SK-N-SH treated with all-trans-retinoic acid at 6 μM for 48 hours (cell line): ENCODE data around the gene PASK.

Experiments
- ATAC-seq: fragments of 200-7000 bp; cut with Tn5 transposase; 3 replicates; pipeline ENCODE4 v1.9.1; 2020; ENCODE audit warnings: mild to moderate bottlenecking, moderate library complexity
- ARNTL ChIP-seq: fragments of 450-650 bp; formaldehyde crosslinking; IDR thresholded peaks from 2 replicates; pipeline ENCODE4 v1.5.0; 2020; ENCODE audit warnings: low read depth, mild to moderate bottlenecking, moderate library complexity, borderline replicate concordance
- BACH2 ChIP-seq: fragments of 250-450 bp; sonication (Bioruptor Pico); IDR thresholded peaks from 2 replicates; pipeline ENCODE4 v1.9.0; 2021; ENCODE audit warnings: mild to moderate bottlenecking, borderline replicate concordance
- CSDC2 ChIP-seq: fragments of 250-450 bp; sonication (Bioruptor Pico); IDR thresholded peaks from 2 replicates; pipeline ENCODE4 v1.5.0; 2020; ENCODE audit warnings: mild to moderate bottlenecking, moderate library complexity
- ESRRG ChIP-seq: fragments of 250-450 bp; sonication (Bioruptor Pico); IDR thresholded peaks from 2 replicates; pipeline ENCODE4 v1.6.1; 2021; ENCODE audit warnings: mild to moderate bottlenecking
- GLIS3 ChIP-seq: fragments of 250-450 bp; sonication (Bioruptor Pico); IDR thresholded peaks from 2 replicates; pipeline ENCODE4 v1.5.0; 2020; ENCODE audit warnings: mild to moderate bottlenecking, moderate library complexity
- ISL1 ChIP-seq: fragments of 250-450 bp; sonication (Bioruptor Pico); IDR thresholded peaks from 2 replicates; pipeline ENCODE4 v2.1.2; 2022; ENCODE audit warnings: mild to moderate bottlenecking, moderate library complexity
- OSR1 ChIP-seq: fragments of 250-450 bp; sonication (Bioruptor Pico); IDR thresholded peaks from 2 replicates; pipeline ENCODE4 v1.8.0; 2022; ENCODE audit warnings: moderate library complexity, mild to moderate bottlenecking, inconsistent platforms
- SNAI2 ChIP-seq: fragments of 250-450 bp; sonication (Bioruptor Pico); IDR thresholded peaks from 2 replicates; pipeline ENCODE4 v1.5.0; 2020; ENCODE audit warnings: mild to moderate bottlenecking, moderate library complexity
- TCF4 ChIP-seq: fragments of 250-450 bp; sonication (Bioruptor Pico); IDR thresholded peaks from 2 replicates; pipeline ENCODE4 v1.8.0; 2021; ENCODE audit warnings: mild to moderate bottlenecking, moderate library complexity, borderline replicate concordance
- TOX ChIP-seq: fragments of 250-450 bp; sonication (Bioruptor Pico); IDR thresholded peaks from 2 replicates; pipeline ENCODE4 v1.8.0; 2021; ENCODE audit warnings: mild to moderate bottlenecking, moderate library complexity, borderline replicate concordance
- ZC3H10 ChIP-seq: fragments of 250-450 bp; sonication (Bioruptor Pico); IDR thresholded peaks from 2 replicates; pipeline ENCODE4 v1.5.1; 2021; ENCODE audit warnings: mild to moderate bottlenecking, moderate library complexity
- ZFP3 ChIP-seq: fragments of 250-450 bp; sonication (Bioruptor Pico); IDR thresholded peaks from 2 replicates; pipeline ENCODE4 v1.5.0; 2020; ENCODE audit warnings: mild to moderate bottlenecking, moderate library complexity
- ZFP30 ChIP-seq: fragments of 450-650 bp; formaldehyde crosslinking; IDR thresholded peaks from 2 replicates; pipeline ENCODE4 v1.5.0; 2022; ENCODE audit warnings: mild to moderate bottlenecking, moderate library complexity
- ZNF565 ChIP-seq: fragments of 450-650 bp; formaldehyde crosslinking; conservative IDR thresholded peaks from 2 replicates; pipeline ENCODE4 v1.5.0; 2020; ENCODE audit warnings: low read depth, mild to moderate bottlenecking, moderate library complexity
- ZNF70 ChIP-seq: fragments of 450-650 bp; formaldehyde crosslinking; IDR thresholded peaks from 2 replicates; pipeline ENCODE4 v1.5.0; 2020; ENCODE audit warnings: mild to moderate bottlenecking, moderate library complexity
- ZNF8 ChIP-seq: fragments of 450-650 bp; formaldehyde crosslinking; IDR thresholded peaks from 2 replicates; pipeline ENCODE4 v1.5.0; 2020; ENCODE audit warnings: mild to moderate bottlenecking, moderate library complexity
- TF ChIP-seq, protein P1 (sequence below): fragments of 250-450 bp; sonication (Bioruptor Pico); IDR thresholded peaks from 2 replicates; pipeline ENCODE4 v1.5.1; 2021; ENCODE audit warnings: mild to moderate bottlenecking, moderate library complexity
- TF ChIP-seq, protein P2 (sequence below): fragments of 250-450 bp; sonication (Bioruptor Pico); IDR thresholded peaks from 2 replicates; pipeline ENCODE4 v1.5.1; 2020; ENCODE audit warnings: low read depth, mild to moderate bottlenecking, moderate library complexity
- TF ChIP-seq, protein P3 (sequence below): fragments of 250-450 bp; sonication (Bioruptor Pico); IDR thresholded peaks from 2 replicates; pipeline ENCODE4 v1.5.0; 2020; ENCODE audit warnings: mild to moderate bottlenecking, moderate library complexity
- TF ChIP-seq, protein P4 (sequence below): fragments of 250-450 bp; sonication (Bioruptor Pico); IDR thresholded peaks from 2 replicates; pipeline ENCODE4 v1.8.0; 2020; ENCODE audit warnings: mild to moderate bottlenecking, moderate library complexity, borderline replicate concordance

PASK gene

DNA sequence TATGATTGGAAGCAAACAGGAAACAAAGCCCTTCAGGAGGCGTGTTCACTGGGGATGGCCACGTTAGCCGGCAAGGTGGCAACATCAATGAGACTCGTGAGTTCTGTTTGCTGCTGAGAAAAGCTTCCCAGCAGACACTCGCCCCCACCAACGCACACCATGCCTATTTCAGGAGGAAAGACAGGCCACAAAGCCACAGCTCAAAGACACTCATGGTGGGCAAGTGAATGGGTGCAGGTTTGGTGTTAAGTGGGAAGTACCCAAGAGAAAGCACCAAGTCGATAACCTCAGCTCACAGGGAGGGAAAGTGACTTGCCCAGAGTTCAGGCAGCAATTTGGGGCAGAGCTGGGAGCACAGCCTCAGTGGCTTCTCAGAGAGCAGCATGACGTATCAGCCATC is 36.7 kb downstream of the PASK start:
- ATAC-seq, result no peak
- no peak for TF ChIP-seq GLIS3 (CRISPR knock-in tag)
- no peak for TF ChIP-seq TOX

DNA sequence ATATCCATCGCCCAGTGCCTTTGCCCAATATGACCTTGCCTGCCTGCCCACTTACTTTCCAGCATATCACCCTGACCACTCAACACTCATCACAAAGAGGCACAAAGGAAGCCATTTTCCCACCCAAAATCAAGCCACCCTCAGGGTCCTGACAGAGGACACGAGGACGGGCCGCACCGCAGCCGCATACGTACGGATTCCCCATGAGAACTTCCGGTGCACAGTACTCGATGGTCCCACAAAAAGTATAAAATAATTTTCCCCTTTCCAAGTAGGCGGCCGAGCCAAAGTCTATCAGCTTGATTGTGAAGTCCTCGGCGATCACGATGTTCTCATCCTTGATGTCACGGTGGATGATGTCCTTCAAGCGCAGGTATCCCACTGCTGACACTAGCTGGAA is 37.2 kb downstream of the PASK start:
- TF ChIP-seq ZNF565 (CRISPR knock-in tag) (no peak), ESRRG (CRISPR knock-in tag) (no peak), SNAI2 (CRISPR knock-in tag) (no peak), CSDC2 (CRISPR knock-in tag) (no peak), ZFP30 (CRISPR knock-in tag) (no peak), BACH2 (no peak), ZNF8 (CRISPR knock-in tag) (no peak), ARNTL (CRISPR knock-in tag) (no peak), ZFP3 (no peak), ZNF70 (CRISPR knock-in tag) (no peak), ZC3H10 (CRISPR knock-in tag) (no peak), TOX (no peak), TCF4 (no peak), GLIS3 (CRISPR knock-in tag) (no peak)
- TF ChIP-seq, protein P1, sequence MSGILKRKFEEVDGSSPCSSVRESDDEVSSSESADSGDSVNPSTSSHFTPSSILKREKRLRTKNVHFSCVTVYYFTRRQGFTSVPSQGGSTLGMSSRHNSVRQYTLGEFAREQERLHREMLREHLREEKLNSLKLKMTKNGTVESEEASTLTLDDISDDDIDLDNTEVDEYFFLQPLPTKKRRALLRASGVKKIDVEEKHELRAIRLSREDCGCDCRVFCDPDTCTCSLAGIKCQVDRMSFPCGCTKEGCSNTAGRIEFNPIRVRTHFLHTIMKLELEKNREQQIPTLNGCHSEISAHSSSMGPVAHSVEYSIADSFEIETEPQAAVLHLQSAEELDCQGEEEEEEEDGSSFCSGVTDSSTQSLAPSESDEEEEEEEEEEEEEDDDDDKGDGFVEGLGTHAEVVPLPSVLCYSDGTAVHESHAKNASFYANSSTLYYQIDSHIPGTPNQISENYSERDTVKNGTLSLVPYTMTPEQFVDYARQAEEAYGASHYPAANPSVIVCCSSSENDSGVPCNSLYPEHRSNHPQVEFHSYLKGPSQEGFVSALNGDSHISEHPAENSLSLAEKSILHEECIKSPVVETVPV (CRISPR knock-in tag), result no peak
- TF ChIP-seq, protein P2, sequence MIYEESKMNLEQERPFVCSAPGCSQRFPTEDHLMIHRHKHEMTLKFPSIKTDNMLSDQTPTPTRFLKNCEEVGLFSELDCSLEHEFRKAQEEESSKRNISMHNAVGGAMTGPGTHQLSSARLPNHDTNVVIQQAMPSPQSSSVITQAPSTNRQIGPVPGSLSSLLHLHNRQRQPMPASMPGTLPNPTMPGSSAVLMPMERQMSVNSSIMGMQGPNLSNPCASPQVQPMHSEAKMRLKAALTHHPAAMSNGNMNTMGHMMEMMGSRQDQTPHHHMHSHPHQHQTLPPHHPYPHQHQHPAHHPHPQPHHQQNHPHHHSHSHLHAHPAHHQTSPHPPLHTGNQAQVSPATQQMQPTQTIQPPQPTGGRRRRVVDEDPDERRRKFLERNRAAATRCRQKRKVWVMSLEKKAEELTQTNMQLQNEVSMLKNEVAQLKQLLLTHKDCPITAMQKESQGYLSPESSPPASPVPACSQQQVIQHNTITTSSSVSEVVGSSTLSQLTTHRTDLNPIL, result no peak
- TF ChIP-seq, protein P3, sequence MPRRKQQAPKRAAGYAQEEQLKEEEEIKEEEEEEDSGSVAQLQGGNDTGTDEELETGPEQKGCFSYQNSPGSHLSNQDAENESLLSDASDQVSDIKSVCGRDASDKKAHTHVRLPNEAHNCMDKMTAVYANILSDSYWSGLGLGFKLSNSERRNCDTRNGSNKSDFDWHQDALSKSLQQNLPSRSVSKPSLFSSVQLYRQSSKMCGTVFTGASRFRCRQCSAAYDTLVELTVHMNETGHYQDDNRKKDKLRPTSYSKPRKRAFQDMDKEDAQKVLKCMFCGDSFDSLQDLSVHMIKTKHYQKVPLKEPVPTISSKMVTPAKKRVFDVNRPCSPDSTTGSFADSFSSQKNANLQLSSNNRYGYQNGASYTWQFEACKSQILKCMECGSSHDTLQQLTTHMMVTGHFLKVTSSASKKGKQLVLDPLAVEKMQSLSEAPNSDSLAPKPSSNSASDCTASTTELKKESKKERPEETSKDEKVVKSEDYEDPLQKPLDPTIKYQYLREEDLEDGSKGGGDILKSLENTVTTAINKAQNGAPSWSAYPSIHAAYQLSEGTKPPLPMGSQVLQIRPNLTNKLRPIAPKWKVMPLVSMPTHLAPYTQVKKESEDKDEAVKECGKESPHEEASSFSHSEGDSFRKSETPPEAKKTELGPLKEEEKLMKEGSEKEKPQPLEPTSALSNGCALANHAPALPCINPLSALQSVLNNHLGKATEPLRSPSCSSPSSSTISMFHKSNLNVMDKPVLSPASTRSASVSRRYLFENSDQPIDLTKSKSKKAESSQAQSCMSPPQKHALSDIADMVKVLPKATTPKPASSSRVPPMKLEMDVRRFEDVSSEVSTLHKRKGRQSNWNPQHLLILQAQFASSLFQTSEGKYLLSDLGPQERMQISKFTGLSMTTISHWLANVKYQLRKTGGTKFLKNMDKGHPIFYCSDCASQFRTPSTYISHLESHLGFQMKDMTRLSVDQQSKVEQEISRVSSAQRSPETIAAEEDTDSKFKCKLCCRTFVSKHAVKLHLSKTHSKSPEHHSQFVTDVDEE (CRISPR knock-in tag), result no peak
- ATAC-seq, result no peak

DNA sequence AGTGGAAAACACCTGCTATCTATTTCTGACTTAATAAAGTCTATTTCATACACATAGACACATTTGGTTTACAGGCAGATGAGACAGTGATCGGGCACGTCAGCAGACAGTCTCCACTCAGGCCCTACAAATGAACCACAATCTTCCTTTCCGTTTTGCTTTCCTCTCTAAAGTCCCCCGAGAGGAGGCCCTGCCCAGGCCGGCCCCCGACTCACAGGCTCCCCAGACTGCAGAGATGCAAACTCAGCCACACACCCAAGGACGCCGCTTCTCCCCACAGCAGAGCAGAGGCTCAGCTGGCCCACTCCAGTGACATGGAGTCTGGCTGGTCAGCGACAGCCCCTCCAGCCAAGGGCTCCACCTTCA is 37.8 kb downstream of the PASK start:
- TF ChIP-seq, protein P3 (CRISPR knock-in tag), result no peak
- TF ChIP-seq GLIS3 (CRISPR knock-in tag) (no peak), ESRRG (CRISPR knock-in tag) (no peak), ISL1 (CRISPR knock-in tag) (no peak), TOX (no peak), ZFP3 (no peak), ZFP30 (CRISPR knock-in tag) (no peak), OSR1 (CRISPR knock-in tag) (no peak), SNAI2 (CRISPR knock-in tag) (no peak)
- TF ChIP-seq, protein P4, sequence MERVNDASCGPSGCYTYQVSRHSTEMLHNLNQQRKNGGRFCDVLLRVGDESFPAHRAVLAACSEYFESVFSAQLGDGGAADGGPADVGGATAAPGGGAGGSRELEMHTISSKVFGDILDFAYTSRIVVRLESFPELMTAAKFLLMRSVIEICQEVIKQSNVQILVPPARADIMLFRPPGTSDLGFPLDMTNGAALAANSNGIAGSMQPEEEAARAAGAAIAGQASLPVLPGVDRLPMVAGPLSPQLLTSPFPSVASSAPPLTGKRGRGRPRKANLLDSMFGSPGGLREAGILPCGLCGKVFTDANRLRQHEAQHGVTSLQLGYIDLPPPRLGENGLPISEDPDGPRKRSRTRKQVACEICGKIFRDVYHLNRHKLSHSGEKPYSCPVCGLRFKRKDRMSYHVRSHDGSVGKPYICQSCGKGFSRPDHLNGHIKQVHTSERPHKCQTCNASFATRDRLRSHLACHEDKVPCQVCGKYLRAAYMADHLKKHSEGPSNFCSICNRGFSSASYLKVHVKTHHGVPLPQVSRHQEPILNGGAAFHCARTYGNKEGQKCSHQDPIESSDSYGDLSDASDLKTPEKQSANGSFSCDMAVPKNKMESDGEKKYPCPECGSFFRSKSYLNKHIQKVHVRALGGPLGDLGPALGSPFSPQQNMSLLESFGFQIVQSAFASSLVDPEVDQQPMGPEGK (CRISPR knock-in tag), result no peak
- TF ChIP-seq, protein P2, result no peak
- TF ChIP-seq, all 23 proteins: peak for 0
- ATAC-seq, result no peak
